Lower lobe of right lung (tissue), 2 donors: ENCODE measurements around the gene NTHL1. TPM values are rescaled to one million over a fixed set of nuclear protein-coding genes. Genes with fewer than 3 reads are reported as not detected.

Experiments used
- ATAC-seq, 2 donors: fragments of 200-7000 bp; cut with Tn5 transposase; one replicate each; pipeline ENCODE4 v1.9.1; 2020 to 2022; ENCODE audit warnings: mild to moderate bottlenecking in 2 of 2, moderate library complexity in 2 of 2
- DNase-seq: peaks from one replicate; pipeline ENCODE4 v3.0.0-alpha.2; 2020
- H3K27ac ChIP-seq: fragments of 200-600 bp; one replicate; pipeline ENCODE4 v1.8.0; 2022
- H3K27me3 ChIP-seq: fragments of 200-600 bp; one replicate; pipeline ENCODE4 v1.8.0; 2022; ENCODE audit warnings: low read depth
- H3K36me3 ChIP-seq: fragments of 200-600 bp; one replicate; pipeline ENCODE4 v1.8.0; 2022; ENCODE audit warnings: mild to moderate bottlenecking
- H3K4me1 ChIP-seq: fragments of 200-600 bp; one replicate; pipeline ENCODE4 v1.8.0; 2022
- H3K4me3 ChIP-seq: fragments of 200-600 bp; one replicate; pipeline ENCODE4 v1.8.0; 2022; ENCODE audit warnings: mild to moderate bottlenecking
- H3K9me3 ChIP-seq: fragments of 200-600 bp; one replicate; pipeline ENCODE4 v1.8.0; 2022
- CTCF ChIP-seq: fragments of 200-600 bp; IDR thresholded peaks from one replicate; pipeline ENCODE4 v1.8.0; 2022; ENCODE audit warnings: antibody characterized with exemption, mild to moderate bottlenecking
- intact Hi-C: fragments of 100-400 bp; cut with DNase I; formaldehyde crosslinking; loops from one replicate; pipeline ENCODE4 v1.11.0; 2022
- long read RNA-seq: library from polyadenylated mRNA; unstranded; transcript quantifications from one replicate; pipeline ENCODE4 v2.0.0, GENCODE V29; 2021
- total RNA-seq: library from RNA; stranded (reverse); fragmentation: NEBNext Ultra II Directional; extraction: Animal tissue kit (Norgen Biotek cat#: 25700); gene quantifications from one replicate; pipeline ENCODE4 v1.2.1, GENCODE V29; 2021
- donor health status: DM: no; HTN: yes; CAD: no; lungs with severe emphysema.

The NTHL1 gene
- 24.3 TPM for total RNA-seq
- long read RNA-seq, transcript NTHL1-201 (6 exons, 1,067 nt), result major isoform, 31 of 46 reads
- long read RNA-seq, partial matches to known transcripts, result 2 of 46 reads
- long read RNA-seq, other reads (novel, unspliced or antisense), result 9 of 46 reads

- peak; percentile 95 to 96 for ATAC-seq
- peak; percentile 47 for TF ChIP-seq CTCF
- H3K4me1 ChIP-seq, result peaks cover 58% of the 10 kb centered on the region
- no peaks in the 10 kb centered on the region for H3K9me3 ChIP-seq
- H3K36me3 ChIP-seq, result peaks cover 26% of the 10 kb centered on the region
- intact Hi-C loops, result no loop called here
- peak within 1 kb of the TSS; percentile 96 for H3K4me3 ChIP-seq
- H3K27ac ChIP-seq, result peak within 1 kb of the TSS; percentile 82
- peak; percentile 98 for DNase-seq
- H3K27me3 ChIP-seq, result no peaks in the 10 kb centered on the region
These were observed at the start of gene NTHL1, which contains the start of gene TSC2 for GRCh38 chr16:2047330-2048115. NTHL1 (minus strand) TSS chr16:2047834; CDS start chr16:2047823, 11 bp downstream. TSC2 (plus strand) TSS chr16:2047985; CDS start chr16:2048616, 631 bp downstream.

GRCh38 chr16:2096853-2097595 is 49.4 kb upstream of the NTHL1 start:
- H3K9me3 ChIP-seq, result no peaks in the 10 kb centered on the region
- TF ChIP-seq CTCF, result no peak
- no peaks in the 10 kb centered on the region for H3K4me1 ChIP-seq
- intact Hi-C loops, result no loop called here
- no peak for ATAC-seq
- H3K27me3 ChIP-seq, result no peaks in the 10 kb centered on the region
- DNase-seq, result no peak
- H3K27ac ChIP-seq, result no peak overlapping the region
- H3K36me3 ChIP-seq, result peaks cover 83% of the 10 kb centered on the region
- H3K4me3 ChIP-seq, result no peak overlapping the region

- intact Hi-C loops, result no loop called here
- Histone ChIP-seq H3K36me3 (peaks cover 84% of the 10 kb centered on the region), H3K9me3 (no peaks in the 10 kb centered on the region), H3K27ac (no peak overlapping the region), H3K4me3 (no peak overlapping the region), H3K4me1 (peaks cover 6% of the 10 kb centered on the region), H3K27me3 (no peaks in the 10 kb centered on the region)
- ATAC-seq (no peak), DNase-seq (no peak)
- TF ChIP-seq CTCF, result no peak
These were observed 48.4 kb upstream of the NTHL1 start for GRCh38 chr16:2095918-2096582.

GRCh38 chr16:2095315-2095853 is 47.8 kb upstream of the NTHL1 start:
- Histone ChIP-seq H3K27me3 (no peaks in the 10 kb centered on the region), H3K4me1 (peaks cover 6% of the 10 kb centered on the region), H3K4me3 (no peak overlapping the region), H3K9me3 (no peaks in the 10 kb centered on the region), H3K27ac (no peak overlapping the region), H3K36me3 (peaks cover 83% of the 10 kb centered on the region)
- DNase-seq, result no peak
- intact Hi-C loops, result no loop called here
- no peak for ATAC-seq
- no peak for TF ChIP-seq CTCF

- DNase-seq (no peak), ATAC-seq (no peak)
- peaks cover 6% of the 10 kb centered on the region for H3K4me1 ChIP-seq
- H3K9me3 ChIP-seq, result no peaks in the 10 kb centered on the region
- H3K36me3 ChIP-seq, result peaks cover 85% of the 10 kb centered on the region
- H3K27ac ChIP-seq, result no peak overlapping the region
- H3K4me3 ChIP-seq, result no peak overlapping the region
- no peaks in the 10 kb centered on the region for H3K27me3 ChIP-seq
- intact Hi-C loops, result no loop called here
- no peak for TF ChIP-seq CTCF
These were observed 46.2 kb upstream of the NTHL1 start for GRCh38 chr16:2093793-2094192.
